Keratinocyte (primary cell): ENCODE results near the gene PIGC.

Experiments
- EZH2 ChIP-seq: IDR thresholded peaks from one replicate; pipeline ENCODE4 v1.6.1; 2012; ENCODE audit warnings: inconsistent platforms, mild to moderate bottlenecking, low read length, moderate library complexity
- TF ChIP-seq, protein P1 (sequence below), 3 experiments: IDR thresholded peaks in 1 of 3; conservative IDR thresholded peaks in 1 of 3; optimal IDR thresholded peaks in 1 of 3; 2 replicates in 2 of 3; 3 replicates in 1 of 3; pipeline versions ENCODE3 to v1.5.1; 2011; ENCODE audit warnings: low read length in 3 of 3, mild to moderate bottlenecking in 3 of 3, moderate library complexity in 2 of 3, control low read depth in 1 of 3, inconsistent platforms in 1 of 3; ENCODE audit not compliant: insufficient read depth in 2 of 3; ENCODE audit errors: extremely low read depth in 1 of 3

DNA sequence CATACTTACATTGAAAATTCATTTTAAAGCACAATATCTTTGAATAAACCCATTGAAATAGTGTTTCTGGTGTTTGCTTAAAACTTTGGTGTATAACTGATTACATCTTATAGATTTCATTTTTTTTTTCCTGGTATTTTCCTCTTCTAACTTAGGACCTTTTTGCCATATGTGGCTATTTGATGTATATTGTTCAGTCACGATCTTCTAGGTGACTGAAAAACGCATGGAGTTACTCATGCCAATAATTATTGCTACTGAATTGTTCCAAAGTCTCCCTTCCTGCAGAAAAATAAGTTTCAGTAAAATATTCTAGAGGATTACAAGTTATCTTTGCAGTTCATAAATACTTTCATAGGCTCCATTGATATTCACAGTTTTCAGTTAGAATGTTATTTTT lies 46.2 kb downstream of the PIGC start:
- TF ChIP-seq, protein P1, sequence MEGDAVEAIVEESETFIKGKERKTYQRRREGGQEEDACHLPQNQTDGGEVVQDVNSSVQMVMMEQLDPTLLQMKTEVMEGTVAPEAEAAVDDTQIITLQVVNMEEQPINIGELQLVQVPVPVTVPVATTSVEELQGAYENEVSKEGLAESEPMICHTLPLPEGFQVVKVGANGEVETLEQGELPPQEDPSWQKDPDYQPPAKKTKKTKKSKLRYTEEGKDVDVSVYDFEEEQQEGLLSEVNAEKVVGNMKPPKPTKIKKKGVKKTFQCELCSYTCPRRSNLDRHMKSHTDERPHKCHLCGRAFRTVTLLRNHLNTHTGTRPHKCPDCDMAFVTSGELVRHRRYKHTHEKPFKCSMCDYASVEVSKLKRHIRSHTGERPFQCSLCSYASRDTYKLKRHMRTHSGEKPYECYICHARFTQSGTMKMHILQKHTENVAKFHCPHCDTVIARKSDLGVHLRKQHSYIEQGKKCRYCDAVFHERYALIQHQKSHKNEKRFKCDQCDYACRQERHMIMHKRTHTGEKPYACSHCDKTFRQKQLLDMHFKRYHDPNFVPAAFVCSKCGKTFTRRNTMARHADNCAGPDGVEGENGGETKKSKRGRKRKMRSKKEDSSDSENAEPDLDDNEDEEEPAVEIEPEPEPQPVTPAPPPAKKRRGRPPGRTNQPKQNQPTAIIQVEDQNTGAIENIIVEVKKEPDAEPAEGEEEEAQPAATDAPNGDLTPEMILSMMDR (optimal IDR thresholded peaks at IDR 0.05 in 1 of 3, IDR thresholded peaks at IDR 0.05 in 1 of 3, conservative IDR thresholded peaks at IDR 0.05 in 1 of 3; ENCODE audit: extremely low read depth in 1 of 3, insufficient read depth in 2 of 3, low read length in 3 of 3) = no peak
- no peak for TF ChIP-seq EZH2
